ENCODE results near the gene FGF12.

The FGF12 gene

DNA sequence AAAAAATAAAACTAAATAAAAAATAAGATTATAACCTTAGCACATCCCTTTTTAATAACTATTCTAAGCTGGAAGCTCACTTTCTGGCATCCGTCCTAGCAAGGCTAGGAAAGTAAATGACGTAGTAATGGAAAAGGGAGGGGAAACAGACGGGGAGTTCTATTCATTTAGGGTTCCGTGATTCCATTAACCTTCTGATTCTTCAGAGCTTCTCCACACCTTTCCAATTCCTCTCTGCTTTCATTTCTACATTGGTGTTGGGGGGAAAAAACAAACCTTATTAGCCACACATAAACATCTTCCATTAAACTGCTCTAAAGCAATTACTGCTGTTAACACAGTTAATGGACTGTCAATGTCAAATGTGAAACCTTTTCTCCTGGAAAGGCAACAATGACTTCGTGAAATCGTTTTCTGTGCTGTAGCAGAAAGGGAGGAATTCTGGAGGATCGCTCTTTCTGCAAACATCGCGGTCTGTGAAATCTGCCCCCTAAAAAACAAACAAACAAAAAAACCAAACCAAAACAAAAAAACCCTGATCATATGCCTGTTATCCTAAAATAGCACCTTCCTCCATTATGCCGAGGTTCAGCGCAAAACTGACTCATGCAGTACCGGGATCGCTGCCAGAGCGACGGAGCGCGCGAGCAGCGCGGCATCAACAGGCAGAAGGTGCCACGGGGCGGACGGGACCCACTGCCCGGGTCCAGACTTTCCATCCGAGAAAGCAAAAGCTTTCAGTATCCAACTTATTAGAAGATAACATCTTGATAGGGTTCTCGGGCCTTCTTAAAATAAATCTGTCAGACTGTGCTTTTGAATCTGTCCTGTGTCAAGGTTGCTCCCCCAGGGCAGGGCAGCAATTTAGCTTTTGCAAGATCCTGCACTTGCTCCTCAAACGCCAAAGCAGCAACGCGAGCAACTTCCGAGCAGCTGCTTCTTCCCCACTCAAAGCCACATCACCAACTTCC lies 156.2 kb downstream of the FGF12 start:
- TF ChIP-seq ARNTL (CRISPR knock-in tag; IDR thresholded peaks at IDR 0.05; ENCODE audit: borderline replicate concordance, low read depth): no peak
- TF ChIP-seq, protein P1, sequence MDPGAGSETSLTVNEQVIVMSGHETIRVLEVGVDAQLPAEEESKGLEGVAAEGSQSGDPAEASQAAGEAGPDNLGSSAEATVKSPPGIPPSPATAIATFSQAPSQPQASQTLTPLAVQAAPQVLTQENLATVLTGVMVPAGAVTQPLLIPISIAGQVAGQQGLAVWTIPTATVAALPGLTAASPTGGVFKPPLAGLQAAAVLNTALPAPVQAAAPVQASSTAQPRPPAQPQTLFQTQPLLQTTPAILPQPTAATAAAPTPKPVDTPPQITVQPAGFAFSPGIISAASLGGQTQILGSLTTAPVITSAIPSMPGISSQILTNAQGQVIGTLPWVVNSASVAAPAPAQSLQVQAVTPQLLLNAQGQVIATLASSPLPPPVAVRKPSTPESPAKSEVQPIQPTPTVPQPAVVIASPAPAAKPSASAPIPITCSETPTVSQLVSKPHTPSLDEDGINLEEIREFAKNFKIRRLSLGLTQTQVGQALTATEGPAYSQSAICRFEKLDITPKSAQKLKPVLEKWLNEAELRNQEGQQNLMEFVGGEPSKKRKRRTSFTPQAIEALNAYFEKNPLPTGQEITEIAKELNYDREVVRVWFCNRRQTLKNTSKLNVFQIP (CRISPR knock-in tag; IDR thresholded peaks at IDR 0.05; ENCODE audit: borderline replicate concordance, low read depth): no peak
- ATAC-seq: peak; percentile 85

DNA sequence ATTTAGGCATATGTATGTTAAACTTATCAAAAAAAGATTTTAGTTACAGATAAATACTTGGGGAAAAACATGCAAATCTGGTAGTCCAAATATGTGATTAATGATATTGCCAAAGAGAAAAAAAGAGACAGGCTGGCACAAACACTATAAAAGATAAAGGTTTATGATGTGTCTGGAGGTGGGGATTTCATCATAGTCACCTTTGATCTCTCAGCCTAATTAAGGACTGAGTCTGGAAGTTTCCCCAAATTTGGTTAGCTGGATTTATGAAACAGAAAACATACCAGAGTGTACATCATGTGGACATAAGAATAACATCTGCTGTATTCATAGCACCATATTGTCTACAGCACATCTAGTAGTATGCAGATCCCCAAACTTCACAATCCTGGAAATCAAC lies 157.0 kb downstream of the FGF12 start:
- TF ChIP-seq, protein P2, sequence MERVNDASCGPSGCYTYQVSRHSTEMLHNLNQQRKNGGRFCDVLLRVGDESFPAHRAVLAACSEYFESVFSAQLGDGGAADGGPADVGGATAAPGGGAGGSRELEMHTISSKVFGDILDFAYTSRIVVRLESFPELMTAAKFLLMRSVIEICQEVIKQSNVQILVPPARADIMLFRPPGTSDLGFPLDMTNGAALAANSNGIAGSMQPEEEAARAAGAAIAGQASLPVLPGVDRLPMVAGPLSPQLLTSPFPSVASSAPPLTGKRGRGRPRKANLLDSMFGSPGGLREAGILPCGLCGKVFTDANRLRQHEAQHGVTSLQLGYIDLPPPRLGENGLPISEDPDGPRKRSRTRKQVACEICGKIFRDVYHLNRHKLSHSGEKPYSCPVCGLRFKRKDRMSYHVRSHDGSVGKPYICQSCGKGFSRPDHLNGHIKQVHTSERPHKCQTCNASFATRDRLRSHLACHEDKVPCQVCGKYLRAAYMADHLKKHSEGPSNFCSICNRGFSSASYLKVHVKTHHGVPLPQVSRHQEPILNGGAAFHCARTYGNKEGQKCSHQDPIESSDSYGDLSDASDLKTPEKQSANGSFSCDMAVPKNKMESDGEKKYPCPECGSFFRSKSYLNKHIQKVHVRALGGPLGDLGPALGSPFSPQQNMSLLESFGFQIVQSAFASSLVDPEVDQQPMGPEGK (CRISPR knock-in tag; IDR thresholded peaks at IDR 0.05; ENCODE audit: borderline replicate concordance): no peak
- TF ChIP-seq ZFP3 (CRISPR knock-in tag; IDR thresholded peaks at IDR 0.05) (no peak), BACH2 (CRISPR knock-in tag; IDR thresholded peaks at IDR 0.05; ENCODE audit: borderline replicate concordance) (no peak), ESRRG (CRISPR knock-in tag; IDR thresholded peaks at IDR 0.05) (no peak), ZNF565 (CRISPR knock-in tag; conservative IDR thresholded peaks at IDR 0.05; ENCODE audit: low read depth) (no peak)
- TF ChIP-seq, protein P3, sequence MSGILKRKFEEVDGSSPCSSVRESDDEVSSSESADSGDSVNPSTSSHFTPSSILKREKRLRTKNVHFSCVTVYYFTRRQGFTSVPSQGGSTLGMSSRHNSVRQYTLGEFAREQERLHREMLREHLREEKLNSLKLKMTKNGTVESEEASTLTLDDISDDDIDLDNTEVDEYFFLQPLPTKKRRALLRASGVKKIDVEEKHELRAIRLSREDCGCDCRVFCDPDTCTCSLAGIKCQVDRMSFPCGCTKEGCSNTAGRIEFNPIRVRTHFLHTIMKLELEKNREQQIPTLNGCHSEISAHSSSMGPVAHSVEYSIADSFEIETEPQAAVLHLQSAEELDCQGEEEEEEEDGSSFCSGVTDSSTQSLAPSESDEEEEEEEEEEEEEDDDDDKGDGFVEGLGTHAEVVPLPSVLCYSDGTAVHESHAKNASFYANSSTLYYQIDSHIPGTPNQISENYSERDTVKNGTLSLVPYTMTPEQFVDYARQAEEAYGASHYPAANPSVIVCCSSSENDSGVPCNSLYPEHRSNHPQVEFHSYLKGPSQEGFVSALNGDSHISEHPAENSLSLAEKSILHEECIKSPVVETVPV (CRISPR knock-in tag; IDR thresholded peaks at IDR 0.05): no peak
- TF ChIP-seq, protein P4, sequence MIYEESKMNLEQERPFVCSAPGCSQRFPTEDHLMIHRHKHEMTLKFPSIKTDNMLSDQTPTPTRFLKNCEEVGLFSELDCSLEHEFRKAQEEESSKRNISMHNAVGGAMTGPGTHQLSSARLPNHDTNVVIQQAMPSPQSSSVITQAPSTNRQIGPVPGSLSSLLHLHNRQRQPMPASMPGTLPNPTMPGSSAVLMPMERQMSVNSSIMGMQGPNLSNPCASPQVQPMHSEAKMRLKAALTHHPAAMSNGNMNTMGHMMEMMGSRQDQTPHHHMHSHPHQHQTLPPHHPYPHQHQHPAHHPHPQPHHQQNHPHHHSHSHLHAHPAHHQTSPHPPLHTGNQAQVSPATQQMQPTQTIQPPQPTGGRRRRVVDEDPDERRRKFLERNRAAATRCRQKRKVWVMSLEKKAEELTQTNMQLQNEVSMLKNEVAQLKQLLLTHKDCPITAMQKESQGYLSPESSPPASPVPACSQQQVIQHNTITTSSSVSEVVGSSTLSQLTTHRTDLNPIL (CRISPR knock-in tag; IDR thresholded peaks at IDR 0.05; ENCODE audit: low read depth): no peak
- no peak for ATAC-seq

DNA sequence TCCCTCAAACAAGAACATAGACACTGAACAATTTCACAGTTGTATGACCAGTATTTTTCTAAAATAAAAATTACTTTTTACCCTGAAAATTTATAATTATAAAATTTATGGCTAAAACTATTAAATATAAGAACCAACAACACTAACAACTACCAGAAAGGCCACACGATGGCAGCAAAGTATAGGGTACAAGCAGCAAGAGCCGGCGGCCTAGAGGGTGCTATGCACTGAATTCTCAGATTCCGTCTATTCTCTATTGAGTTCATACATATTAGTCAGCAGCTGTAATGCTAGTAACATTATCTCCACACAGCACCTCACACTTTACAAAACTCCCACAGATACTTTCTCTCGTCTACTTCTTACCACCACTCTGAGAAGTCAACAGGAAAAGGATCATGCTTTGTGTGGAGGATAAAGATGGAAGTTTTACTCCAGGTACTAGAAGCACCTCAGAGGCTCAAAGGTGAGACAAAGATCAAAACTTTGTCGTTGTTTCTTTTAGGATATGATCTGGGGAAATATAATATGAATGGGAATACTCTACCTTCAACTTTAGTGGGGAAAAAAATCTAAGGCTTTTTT lies 160.5 kb downstream of the FGF12 start:
- ATAC-seq: peak; percentile 92
- TF ChIP-seq ESRRG (CRISPR knock-in tag; IDR thresholded peaks at IDR 0.05): no peak
- TF ChIP-seq OSR1 (CRISPR knock-in tag; IDR thresholded peaks at IDR 0.05): no peak
- TF ChIP-seq, protein P4 (CRISPR knock-in tag; IDR thresholded peaks at IDR 0.05; ENCODE audit: low read depth): no peak

DNA sequence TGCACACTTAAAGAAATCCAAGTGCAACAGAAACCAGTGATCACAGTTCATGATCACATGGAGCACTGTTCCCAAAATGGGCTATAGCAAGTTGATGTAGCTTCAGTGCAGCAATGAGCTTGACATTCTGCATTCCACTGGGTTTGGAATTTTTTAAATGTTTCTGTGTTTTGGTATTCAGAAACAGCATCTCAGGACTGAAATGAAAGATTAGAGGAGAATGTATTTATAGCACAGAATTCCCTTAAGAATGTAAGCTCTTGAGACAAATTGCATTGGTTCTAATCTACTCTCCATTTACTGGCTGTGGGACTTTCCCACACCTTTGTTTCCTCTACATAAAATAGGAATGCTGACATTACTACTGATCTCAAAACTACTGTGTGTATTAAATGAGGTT lies 162.7 kb downstream of the FGF12 start:
- no peak for ATAC-seq
- no peak for TF ChIP-seq RARB (CRISPR knock-in tag; IDR thresholded peaks at IDR 0.05)
- no peak for TF ChIP-seq BACH2 (CRISPR knock-in tag; IDR thresholded peaks at IDR 0.05; ENCODE audit: borderline replicate concordance)
- no peak for TF ChIP-seq GLIS3 (CRISPR knock-in tag; IDR thresholded peaks at IDR 0.05)
- TF ChIP-seq ZNF70 (CRISPR knock-in tag; IDR thresholded peaks at IDR 0.05): no peak
- no peak for TF ChIP-seq ARNTL (CRISPR knock-in tag; IDR thresholded peaks at IDR 0.05; ENCODE audit: borderline replicate concordance, low read depth)
- TF ChIP-seq, protein P3 (CRISPR knock-in tag; IDR thresholded peaks at IDR 0.05): no peak
- no peak for TF ChIP-seq ZFP3 (CRISPR knock-in tag; IDR thresholded peaks at IDR 0.05)
- no peak for TF ChIP-seq PPARA (CRISPR knock-in tag; IDR thresholded peaks at IDR 0.05; ENCODE audit: borderline replicate concordance)
- TF ChIP-seq, protein P5, sequence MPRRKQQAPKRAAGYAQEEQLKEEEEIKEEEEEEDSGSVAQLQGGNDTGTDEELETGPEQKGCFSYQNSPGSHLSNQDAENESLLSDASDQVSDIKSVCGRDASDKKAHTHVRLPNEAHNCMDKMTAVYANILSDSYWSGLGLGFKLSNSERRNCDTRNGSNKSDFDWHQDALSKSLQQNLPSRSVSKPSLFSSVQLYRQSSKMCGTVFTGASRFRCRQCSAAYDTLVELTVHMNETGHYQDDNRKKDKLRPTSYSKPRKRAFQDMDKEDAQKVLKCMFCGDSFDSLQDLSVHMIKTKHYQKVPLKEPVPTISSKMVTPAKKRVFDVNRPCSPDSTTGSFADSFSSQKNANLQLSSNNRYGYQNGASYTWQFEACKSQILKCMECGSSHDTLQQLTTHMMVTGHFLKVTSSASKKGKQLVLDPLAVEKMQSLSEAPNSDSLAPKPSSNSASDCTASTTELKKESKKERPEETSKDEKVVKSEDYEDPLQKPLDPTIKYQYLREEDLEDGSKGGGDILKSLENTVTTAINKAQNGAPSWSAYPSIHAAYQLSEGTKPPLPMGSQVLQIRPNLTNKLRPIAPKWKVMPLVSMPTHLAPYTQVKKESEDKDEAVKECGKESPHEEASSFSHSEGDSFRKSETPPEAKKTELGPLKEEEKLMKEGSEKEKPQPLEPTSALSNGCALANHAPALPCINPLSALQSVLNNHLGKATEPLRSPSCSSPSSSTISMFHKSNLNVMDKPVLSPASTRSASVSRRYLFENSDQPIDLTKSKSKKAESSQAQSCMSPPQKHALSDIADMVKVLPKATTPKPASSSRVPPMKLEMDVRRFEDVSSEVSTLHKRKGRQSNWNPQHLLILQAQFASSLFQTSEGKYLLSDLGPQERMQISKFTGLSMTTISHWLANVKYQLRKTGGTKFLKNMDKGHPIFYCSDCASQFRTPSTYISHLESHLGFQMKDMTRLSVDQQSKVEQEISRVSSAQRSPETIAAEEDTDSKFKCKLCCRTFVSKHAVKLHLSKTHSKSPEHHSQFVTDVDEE (CRISPR knock-in tag; IDR thresholded peaks at IDR 0.05): no peak
- TF ChIP-seq, protein P4 (CRISPR knock-in tag; IDR thresholded peaks at IDR 0.05; ENCODE audit: low read depth): no peak
- no peak for TF ChIP-seq SNAI2 (CRISPR knock-in tag; IDR thresholded peaks at IDR 0.05)
- TF ChIP-seq TOX (CRISPR knock-in tag; IDR thresholded peaks at IDR 0.05; ENCODE audit: borderline replicate concordance): no peak
